ENCODE measurements around the gene STK11.

Gene STK11

DNA sequence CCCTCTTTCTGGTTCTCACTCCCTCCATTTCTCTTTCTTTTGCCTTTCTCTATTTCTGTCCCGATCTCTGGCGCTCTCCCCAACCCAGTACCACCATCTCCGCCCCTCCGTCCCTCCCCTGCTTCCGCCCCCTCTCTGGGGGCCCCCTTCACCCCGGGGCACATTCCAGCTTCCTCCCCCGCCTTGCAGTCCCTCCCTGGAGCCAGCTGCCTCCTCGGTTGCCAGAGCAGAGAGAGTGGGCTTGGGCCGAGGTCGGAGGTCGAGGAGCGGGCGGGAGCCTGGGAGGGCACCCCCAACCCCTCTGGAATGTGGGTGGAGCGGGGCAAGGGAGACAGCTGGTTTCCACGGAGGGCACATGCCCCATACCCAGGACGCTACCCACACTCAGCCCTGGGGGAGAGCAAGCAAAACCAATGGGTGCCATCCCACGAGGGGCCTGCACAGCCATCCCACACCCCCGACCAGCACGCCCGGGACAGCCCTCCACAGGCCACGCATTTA, 57.1 kb downstream of the STK11 start:
- no peak for DNase-seq

DNA sequence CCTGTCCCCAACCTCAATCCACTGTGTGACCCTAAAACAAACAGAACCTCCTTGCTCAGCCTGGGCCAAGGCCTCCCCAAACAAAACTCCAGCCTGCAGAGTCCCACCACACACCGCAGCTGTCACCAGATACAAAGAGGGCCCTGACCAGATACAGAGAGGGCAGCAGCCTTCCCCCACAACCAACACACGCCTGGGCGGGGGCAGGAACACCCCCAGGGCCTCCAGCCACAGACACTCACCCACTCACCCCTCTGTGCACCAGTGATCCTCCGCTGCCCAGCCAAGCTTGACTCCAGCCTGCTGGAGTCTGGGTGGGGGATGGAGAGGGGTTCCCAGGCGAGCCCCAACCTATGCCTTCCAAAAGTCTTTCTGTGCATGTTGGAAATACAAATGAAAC, 57.6 kb downstream of the STK11 start:
- no peak for DNase-seq

DNA sequence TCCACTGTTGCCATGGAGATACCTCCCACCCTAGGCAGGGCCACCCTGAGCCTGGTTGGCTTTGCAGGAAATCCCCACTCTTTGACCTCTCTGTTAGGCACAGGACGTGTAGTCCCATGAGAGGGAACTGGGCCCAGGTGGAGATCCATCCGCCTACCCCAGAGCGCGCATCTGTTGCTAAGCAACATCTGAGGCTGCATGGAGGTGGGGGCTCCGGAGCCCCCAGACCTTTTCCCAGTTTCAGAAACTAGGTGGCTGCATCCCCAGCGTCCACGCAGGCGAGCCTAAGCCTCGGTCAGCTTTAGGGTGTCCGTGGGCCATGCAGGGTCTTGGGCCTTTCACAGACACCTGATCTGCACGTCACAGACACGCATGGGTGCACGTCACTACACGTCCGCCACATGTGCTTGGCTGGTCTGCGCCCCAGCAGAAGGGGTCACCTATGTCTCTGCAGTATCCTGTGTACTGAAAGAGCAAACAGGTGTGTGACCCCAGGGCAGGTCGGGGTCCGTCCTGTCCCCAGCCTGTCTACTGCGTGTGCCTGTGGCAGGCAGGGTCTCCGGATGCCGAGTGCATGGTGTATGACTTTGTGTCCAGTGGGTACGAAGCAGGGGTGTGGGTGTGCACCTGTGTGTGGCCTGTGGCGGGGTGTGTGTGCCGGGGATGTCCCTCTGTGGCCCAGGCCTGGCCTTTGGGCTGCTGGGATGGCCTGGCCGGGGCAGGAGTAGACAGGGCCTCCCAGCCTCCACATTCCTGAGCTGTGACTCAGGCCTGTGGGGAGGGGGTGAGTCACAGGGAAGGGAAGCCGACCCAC, 59.4 kb downstream of the STK11 start:
- DNase-seq: no peak

DNA sequence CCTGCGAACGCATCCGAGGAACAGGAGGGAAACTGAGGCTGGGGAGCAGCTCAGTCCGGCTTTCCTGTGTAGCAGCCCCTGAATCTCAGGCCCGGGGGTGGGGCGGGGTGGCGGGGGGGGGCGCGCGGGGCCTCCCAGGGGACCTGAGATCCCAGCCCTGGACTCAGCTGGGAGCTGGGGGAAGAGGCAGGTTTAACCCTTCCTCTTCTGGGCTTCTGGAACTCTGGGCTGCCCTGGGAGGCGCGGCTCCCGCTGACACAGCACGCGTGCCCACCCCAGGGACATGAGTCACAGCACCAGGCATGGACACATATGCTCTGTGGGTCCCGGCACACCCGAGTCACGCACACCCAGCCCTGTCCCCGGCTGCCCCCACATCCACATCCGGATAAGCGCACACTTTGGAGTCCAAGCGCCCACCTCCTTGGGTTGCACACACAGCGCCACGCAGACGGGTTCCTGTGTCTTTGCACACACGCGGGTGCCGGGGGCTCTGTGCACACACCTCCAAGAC, 60.1 kb downstream of the STK11 start:
- DNase-seq: peak; percentile 41

DNA sequence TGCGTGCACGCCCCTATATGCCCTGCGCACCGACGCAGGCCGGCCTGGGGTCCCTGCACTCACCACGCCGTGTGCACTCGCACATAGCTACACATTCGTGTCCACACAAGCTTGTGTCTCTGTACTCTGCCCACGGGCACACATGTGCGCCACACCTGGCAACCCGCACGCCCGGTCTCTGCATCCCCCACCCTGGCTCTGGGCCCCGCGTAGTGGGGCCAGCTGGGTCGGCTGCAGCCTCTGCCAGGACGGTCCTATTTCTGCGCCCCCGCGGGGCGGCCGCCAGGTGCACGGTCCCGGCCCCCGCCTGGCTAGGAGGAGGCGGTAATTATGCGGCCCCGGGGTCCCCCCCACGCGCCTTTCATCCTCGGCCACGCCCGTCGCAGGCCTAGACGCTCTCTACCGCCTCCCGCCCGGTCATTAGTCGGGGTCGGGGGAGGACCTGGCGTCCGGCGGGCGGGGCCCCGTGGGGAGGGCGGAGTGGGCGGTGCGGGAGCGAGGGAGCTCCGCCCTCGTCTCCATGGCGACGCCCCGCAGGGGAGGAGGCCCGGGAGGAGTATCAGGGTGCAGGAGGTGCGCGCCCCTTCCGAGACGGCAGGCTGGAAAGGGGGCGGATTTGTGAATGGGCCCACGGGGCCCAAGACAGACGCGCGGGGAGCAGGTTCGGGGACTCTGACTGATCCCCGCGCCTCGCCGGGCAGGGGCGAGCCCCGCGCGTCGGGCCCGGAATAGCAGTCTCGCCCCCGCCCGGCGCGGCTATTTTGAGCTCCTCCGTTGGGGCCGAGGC, 60.7 kb downstream of the STK11 start:
- DNase-seq: peak; percentile 93

DNA sequence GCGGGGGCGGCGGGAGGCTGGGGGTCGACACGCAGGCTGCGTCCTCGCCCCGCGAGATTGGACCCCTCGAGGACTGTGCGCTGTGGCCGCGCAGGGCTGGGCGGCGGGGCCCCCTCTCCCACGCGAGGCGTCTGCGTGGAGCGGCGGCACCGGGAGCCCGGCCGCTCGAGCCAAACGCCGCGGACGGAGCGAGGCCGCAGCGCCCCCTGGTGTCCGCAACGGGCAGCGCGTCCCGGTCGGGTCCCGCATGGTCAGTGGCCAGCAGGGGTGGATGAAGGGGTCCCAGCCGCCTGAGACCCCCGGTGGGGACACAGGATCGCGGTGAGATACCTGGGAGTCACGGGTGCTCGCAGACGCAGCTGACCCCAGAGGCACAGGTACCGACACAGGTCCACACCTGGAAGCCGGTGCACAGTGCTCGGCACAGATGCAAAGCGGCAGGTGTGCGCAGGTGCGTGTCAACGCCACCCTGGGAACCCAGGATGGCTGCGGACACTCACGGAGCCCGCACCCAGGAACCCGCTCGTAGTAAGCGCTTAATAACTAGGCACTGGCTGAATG, 61.4 kb downstream of the STK11 start:
- DNase-seq: peak; percentile 76

DNA sequence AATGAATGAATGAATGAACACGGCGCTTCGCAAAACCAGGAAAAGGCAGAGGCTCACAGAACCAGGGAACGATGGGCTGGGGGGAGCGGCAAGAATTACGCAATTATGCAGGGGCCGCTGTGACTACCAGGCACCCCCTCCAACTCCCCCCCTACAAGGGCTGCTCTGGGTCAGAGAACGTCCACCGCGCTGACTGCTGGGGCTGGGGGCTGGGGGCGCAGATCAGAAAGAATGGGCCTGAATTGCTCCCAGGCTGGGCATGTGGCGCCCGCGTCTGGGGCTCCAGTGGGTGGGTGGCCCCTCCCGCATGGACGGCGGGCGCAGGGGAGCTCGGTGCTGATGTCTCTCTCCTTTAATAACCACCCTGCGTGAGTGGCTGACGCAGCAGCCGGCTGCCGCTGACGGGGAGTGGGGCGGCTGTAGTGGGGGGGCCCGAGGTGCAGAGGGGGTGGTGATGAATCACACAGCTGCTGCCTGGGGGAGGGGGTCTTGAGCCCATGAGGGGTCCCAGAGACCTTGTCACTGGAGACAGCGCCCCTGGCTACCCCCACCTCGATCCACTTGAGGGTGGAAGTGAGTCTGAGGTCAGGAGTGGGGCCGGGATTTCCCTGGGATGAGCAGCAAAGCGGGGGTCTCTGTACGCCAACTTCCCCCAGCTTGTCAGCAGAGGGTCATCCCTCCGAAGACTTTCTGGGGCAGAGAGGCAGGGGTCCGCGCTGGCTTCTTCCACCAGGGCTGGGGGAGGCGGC, 62.1 kb downstream of the STK11 start:
- DNase-seq: no peak

DNA sequence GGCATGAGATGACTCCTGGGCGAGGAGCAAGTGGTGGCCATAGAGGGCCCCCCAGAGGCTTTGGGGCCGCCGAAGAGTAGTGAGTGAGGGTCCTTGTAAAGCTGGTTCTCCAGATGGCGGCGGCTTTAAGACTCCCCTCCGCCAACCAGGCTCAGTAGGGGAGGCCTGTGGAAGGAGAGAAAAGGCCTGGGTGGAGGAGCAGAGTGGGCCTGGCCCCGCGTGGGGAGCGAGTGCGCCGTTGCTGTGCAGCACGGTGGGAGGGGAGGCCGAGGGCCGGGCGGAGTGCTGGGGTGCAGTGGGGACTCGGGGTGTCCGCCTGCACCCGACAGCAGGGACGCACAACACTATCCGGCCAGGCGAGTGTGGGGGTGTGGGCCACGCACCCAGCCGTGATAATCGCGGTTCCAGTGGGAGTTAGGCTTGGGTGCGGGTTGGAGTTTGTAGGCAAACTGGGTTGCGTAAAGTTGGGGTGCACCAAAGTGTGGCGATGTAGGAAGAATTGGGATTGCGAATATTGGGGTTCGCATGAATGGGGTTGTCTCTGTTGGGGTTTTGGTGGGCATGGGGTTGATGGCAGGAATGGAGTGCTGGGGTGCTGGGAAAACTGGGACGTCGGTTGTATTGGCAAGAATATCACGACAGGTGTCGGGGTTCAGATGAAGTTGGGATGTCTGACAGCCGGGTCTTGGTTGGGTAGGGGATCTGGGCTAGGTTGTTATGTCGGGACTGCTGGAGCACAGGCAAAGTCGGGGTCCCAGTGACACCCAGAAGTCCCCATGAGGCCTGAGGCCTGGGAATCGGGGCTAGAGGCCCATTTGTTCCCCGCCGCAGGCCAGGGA, 62.9 kb downstream of the STK11 start:
- DNase-seq: no peak

DNA sequence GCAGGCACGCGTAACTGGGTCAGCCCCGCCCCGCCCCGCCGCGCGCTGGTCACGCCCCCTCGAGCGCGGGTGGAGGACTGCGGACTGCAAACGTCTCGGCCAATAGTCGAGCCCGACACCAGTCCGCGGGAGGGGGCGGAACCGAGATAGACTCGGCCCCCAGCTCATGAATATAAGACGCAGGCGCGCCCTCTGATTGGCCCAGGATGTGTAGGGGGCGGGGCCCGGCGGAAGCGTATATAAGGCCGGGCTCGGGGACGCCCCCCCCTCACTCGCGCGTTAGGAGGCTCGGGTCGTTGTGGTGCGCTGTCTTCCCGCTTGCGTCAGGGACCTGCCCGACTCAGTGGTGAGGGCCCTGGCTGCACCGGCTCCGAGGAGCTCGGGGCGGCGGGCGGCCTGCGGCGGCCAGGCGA, 63.5 kb downstream of the STK11 start, which contains the start of gene CIRBP:
TSS of gene CIRBP (plus strand) at position 268 of the 413 bp plus-strand sequence. CDS start 1,602 bp downstream, outside the sequence.
- peak; percentile 100 for DNase-seq

DNA sequence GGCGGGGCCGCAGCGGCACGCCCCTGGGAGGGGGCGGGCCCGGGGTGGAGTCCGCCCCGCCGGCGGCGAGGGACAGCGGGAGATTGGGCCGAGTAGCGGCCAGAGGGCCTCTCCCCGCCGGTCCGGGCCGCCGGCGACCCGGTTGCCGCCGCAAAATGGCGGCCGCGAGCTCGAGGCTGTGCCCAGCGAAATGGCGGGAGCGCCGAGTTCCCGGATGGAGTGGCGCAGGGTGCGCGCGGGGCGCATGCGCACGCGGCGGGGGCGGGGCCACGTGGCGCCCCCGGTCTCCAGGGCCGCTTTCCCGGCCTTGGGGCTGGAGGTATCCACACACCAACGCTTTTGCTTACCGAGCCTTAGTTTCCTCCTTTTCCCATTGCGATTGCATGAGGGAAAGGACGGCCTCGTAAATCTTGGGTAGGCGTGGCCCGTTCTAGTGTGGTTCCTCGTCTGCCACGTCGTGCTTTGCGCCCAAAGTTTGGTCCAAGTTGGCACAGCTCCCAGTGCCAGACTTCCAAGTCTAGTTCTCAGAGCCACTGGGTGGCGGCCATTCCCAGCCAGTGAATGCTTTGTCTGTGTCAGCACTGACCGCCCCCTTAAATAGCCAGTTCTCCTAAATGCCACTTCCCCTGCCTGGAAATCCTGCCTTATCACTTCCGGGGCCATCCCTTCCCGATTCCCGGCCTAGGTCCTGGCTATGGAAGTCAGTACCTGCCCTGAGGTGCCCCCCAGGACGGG, 64.1 kb downstream of the STK11 start:
- peak; percentile 88 for DNase-seq

DNA sequence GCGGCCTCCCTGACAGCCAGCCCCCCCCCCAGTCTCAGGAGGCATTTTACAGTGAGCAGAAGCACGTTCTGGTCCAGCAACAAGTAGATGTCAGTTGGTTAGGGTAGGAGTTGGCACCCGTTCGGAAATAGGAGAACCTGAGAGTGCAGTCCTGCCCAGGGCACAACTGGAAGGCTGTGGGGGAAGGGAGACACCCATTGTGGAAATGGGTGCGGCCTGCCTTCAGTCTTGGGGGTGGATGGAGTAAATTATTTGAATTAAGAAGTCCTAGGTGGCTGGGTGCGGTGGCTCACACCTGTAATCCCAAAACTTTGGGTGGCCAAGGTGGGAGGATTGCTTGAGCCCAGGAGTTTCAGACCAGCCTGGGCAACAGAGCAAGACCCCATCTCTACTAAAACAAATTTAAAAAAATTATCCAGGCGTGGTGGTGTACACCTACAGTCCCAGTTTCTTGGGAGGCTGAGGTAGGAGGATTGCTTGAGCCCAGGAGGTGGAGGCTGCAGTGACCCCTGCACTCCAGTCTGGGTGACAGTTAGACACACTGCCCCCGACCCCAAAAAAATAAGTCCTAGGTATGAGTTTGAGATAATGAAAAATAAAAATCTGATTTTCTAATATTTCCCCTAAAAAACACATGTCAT, 64.8 kb downstream of the STK11 start:
- no peak for DNase-seq

DNA sequence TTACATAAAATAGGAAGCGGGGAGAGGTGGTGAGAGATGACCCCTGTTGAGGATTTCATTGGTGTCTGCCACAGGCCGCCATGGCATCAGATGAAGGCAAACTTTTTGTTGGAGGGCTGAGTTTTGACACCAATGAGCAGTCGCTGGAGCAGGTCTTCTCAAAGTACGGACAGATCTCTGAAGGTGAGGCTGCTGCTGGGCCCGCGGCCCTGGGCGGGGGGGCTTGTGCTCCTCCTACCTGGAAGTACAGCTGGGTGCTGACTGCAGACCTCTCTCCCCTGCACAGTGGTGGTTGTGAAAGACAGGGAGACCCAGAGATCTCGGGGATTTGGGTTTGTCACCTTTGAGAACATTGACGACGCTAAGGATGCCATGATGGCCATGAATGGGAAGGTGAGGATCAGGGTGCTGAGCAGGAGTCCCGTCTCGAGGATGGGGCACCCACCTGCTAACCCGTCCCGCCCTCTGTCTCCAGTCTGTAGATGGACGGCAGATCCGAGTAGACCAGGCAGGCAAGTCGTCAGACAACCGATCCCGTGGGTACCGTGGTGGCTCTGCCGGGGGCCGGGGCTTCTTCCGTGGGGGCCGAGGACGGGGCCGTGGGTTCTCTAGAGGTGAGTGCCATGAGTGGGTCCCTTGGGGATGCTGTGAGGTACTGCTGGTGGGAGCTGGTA, 65.4 kb downstream of the STK11 start:
- no peak for DNase-seq

DNA sequence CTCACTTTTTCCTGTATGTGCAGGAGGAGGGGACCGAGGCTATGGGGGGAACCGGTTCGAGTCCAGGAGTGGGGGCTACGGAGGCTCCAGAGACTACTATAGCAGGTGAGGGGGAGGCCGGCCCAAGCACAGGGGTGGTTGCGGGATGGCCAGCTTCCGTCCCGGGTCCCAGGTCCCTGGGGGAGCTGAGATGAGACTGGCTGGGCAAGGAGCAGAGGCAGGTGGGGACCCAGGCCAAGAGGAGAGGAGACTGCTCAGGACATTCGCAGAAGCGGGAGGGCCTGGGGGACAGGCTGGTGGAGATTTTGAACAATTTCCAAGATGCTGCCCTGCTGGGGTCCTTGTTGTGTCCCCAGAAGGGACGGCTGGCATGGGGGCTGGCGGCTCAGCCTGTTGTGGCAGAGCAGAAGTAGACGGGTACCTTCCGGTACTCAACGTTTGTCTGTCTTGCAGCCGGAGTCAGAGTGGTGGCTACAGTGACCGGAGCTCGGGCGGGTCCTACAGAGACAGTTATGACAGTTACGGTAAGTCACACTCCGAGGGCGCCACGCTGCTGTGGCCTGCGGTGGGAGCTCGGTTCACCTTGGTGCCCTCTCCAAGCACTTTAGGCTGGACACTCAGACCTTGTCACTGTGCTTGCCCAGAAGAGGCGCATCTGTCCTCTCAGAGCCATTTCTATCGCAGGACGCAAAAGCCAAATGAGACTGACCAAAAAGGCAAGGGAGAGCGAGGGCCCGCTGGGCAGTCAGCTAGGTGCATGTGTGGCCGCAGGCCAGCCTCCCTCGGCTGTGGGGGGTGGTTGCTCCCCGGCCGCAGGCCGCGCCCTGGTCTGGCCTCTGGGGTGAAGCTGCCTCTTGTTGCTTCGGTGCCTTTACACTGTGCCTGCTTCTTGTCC, 66.2 kb downstream of the STK11 start:
- DNase-seq: no peak

DNA sequence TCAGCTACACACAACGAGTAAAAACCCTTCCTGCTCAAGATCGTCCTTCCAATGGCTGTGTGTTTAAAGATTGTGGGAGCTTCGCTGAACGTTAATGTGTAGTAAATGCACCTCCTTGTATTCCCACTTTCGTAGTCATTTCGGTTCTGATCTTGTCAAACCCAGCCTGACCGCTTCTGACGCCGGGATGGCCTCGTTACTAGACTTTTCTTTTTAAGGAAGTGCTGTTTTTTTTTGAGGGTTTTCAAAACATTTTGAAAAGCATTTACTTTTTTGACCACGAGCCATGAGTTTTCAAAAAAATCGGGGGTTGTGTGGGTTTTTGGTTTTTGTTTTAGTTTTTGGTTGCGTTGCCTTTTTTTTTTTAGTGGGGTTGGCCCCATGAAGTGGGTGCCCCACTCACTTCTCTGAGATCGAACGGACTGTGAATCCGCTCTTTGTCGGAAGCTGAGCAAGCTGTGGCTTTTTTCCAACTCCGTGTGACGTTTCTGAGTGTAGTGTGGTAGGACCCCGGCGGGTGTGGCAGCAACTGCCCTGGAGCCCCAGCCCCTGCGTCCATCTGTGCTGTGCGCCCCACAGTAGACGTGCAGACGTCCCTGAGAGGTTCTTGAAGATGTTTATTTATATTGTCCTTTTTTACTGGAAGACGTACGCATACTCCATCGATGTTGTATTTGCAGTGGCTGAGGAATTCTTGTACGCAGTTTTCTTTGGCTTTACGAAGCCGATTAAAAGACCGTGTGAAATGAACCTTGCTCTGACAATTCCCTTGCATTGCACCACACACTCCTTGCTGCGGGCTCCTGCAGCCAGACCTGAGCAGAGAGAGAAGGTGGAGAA, 67.1 kb downstream of the STK11 start:
- DNase-seq: no peak

DNA sequence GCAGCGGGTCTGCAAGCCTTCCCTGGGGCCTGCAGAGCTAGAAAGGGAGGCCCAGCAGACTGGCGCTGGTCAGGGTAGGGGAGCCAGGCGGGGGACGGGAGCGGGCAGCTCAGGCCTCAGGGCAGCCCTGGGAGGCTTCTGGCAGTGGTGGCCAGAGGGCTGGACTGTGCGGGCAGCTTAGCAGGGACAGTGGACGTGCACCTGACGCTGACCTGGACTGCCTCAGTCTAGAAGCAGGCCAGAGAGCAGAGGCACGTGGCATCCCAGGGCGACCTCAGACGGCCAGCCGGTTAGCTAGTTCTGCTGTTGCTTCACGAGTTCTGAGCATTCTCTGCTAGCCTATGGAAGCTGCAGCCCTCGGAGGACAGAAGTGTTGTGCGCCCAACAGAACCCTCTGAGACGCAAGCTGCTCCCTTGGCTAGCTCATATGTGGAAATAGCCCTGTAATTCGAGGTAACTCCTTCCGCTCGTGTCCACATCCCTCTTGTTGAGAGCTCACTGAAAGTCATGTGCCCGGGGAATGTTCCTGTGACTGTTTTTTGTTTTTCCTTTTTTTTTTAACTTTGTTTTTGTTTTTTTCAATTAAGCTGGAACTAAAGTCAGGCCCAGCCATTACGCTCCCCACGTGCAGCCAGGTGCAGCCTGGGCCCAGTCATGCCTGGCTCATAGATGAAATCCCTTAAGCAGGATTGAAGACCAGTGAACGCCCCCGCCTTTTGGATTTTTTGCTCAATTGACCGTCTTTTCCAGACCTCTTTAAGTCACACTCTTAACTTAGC, 67.9 kb downstream of the STK11 start:
- no peak for DNase-seq

DNA sequence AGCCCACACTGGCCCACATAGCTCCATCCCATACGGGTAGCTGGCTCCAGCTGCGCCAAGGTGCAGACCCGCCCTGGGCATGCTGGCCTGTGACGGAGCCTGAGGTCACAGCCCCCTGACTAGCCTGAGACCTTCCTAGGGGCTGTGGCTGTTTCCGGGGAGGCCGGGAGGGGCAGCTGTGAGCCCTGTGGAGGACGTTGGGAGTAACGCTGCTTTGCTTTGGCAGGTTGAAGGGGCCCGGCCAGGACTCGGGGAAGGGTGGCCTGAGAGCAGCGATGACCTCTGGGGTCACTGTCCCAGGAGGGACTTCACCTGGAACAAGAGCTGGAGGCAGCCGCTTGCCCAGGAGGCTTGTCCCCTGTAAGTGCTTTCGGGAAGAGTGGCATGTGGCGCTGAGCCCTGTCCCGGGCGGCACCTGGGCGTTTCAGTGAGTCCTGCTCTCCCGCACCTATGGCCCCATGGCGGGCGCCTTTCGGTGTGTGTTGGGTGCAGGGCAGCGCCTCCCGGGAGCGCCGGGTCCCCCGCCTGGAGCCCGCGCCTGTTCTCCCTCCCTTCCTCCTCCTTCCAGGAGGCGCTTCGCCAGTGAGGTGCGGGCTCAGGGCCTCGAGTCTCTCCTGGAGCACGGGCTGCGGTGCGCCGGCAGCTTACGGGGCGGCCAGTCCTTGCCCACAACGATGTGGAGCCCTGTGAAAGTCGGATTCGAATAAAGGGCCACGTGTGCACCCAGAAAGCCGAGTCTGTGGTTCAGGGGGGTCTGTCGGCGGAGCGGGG, 68.7 kb downstream of the STK11 start:
- DNase-seq: no peak

Measured in CD4-positive, alpha-beta T cell treated with Interleukin-12 subunit alpha and Interleukin-12 subunit beta, for 1 hour (primary cell).